GM18526 (cell line): Measurements from ENCODE around the gene COL23A1.

Experiments used
- POLR2A ChIP-seq: IDR thresholded peaks from 3 replicates; pipeline ENCODE4 v1.6.1; 2011; ENCODE audit not compliant: insufficient read length; ENCODE audit errors: extremely low read depth

Gene COL23A1

DNA sequence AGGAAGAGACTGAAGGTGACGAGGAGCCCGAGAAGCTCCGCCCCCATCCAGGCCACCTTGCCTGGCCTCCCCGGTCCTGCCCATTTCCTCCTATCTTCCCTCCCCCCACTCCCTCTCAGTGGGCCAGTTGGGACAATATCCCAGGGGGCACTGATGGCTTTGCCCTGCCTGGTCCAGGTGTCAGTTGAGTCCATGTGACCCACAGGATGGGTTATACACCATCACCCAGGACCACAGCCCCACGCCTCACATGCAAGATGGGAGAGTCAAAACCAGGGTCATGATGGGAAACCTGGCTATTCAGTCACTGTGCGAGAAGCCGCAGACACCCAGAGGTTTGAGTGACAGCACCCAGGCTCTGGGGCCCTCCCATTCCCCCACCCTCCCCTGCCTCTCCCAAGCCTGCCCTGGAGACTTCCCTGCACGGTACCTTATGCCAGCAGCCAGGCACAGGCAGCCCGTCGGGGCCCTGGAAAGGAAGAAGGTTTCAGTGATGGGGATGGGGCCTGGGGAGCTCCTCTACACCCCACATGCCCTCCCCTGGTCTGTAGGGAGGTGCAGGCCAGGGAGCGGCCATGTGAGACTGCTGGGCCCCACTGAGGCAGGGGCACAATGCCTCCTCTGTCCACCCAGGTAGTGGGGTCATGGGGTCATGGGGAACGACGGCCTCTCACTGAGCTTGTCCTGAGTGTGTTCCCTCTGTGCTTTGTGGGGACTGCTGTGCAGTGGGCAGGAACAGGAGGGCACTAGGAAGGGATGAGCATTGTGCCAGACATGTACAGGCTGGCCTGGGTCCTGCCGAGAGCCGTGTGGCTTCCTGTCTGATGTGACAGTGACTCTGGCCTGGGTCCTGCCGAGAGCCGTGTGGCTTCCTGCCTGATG lies 351.2 kb downstream of the COL23A1 start:
- no peak for TF ChIP-seq POLR2A

DNA sequence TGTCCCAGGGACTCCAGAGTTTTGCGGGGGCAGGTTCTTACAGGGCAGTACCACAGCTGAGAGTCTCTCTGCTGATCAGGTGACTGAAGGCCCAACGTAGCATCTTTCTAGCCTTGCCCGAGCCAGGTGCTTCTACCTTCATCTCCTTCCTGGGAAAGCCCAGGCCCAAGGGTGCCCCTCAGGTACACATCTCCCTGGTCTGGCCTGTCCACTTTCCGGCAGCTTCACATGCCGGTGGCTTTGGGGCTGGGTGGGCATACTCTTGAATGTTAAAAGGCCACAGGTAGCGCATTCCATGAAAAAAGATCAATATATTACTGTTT lies 351.9 kb downstream of the COL23A1 start:
- no peak for TF ChIP-seq POLR2A

- no peak for TF ChIP-seq POLR2A
Measured at GRCh38 chr5:178237431-178238312, 352.5 kb downstream of the COL23A1 start.

DNA sequence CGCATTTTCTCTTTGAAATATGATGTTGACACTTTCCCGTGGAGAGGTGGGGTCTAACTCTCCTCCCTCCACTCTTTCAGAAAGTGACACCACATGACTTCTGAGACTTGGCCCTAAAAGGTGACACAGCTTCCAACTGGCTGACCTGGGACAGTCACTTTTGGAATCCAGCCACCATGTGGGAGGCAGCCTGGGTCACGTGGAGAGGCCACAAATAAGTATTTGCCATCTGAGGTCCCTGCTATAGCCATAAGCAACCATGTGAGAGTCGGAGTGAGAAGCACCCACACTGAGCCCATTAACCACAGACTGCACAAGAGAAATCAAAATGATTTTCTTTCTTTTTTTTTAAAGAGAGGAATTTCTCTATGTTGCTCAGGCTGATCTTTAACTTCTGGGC lies 353.5 kb downstream of the COL23A1 start:
- no peak for TF ChIP-seq POLR2A

DNA sequence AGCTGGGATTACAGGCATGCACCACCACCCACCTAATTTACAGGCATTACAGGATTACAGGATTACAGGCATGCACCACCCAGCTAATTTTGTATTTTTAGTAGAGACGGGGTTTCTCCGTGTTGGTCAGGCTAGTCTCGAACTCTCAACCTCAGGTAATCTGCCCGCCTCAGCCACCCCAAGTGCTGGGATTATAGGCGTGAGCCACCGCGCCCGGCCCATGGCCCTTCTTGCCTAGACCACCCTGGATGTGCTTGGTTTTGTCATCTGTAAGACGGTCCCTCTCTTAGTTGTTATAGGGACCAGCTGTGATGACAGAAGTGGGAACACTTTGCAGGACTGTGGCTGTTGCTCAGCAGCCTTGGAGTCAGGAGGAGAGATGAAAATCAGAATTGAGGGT lies 354.1 kb downstream of the COL23A1 start:
- TF ChIP-seq POLR2A, result no peak

DNA sequence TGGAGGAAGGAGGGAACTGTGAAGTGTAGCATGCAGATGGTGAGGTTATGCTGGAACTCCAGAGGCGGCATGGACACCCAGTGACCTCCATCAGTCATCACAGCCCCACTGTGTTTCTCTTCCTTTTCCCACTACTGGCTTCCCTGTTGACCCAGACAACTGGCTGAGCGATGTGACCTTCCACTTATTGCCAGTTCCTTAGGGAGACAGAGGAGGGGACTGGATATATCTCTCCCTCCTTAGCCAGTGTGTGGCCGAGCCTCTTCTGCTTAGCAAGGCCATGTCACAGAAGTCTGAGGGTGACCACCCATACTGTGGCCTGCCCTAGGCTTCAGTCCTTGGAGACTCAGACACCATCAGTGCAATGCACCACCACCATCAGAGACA lies 354.6 kb downstream of the COL23A1 start:
- TF ChIP-seq POLR2A, result no peak

GRCh38 chr5:178234750-178235587 lies 355.2 kb downstream of the COL23A1 start:
- no peak for TF ChIP-seq POLR2A

DNA sequence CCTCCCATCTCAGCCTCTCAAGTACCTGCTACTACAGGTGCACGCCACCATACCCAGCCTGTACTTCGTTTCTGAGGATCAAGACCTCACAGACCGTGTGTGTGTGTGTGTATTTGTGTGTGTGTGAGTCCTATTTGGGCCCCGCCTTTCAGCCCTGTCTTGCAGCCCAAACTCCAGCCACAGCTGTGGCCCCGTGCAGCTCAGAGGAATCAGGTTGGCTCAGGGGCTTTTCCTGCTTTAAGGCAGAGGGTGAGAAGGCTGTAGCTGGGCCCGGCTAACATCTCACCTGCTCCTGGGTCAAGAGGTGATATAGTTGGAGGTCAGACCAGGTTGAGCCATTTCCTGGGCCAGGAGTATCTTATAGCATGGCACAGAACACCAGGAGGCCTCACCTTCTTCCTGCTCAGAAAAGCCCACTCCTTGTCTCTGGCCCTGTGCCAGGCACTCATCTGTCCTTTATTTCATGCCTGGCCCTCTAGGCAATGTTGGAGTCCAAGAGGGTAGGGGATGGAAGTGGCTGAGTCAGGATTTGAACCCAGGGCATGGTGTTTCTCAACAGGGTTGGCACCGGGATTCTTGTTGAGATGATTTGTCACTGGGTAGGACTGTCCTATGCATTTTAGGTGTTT lies 356.0 kb downstream of the COL23A1 start:
- TF ChIP-seq POLR2A, result no peak

DNA sequence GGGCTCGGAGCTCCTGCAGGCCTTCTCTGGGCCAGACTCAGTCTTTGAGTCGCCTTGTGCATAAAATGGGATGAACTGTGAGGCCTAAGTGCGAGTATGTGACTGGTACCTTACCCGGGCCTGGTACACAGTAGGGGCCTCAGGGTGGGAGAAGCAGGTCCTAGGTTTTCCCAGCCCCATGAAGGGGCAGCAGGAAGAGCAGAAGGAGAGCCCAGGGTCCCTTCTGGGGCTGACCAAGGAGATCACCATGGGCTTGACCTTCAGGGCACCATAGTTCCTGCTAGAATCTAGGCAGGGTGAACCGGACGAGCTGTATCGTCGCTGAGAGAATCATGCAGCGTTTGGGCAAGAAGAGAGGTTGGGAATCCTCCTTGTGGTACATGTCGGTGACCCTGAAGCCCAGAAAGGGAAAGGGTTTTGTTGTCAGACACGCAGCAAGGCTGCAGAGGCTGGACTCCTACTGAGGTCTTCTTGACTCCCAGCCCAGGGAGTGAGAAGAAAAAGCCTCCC lies 357.2 kb downstream of the COL23A1 start:
- no peak for TF ChIP-seq POLR2A

- peak; percentile 64 for TF ChIP-seq POLR2A
Measured at GRCh38 chr5:178232124-178232919, 357.9 kb downstream of the COL23A1 start, which contains the start of gene PHYKPL. Gene PHYKPL (minus strand): TSS chr5:178232802. CDS start chr5:178232550, 252 bp downstream.

DNA sequence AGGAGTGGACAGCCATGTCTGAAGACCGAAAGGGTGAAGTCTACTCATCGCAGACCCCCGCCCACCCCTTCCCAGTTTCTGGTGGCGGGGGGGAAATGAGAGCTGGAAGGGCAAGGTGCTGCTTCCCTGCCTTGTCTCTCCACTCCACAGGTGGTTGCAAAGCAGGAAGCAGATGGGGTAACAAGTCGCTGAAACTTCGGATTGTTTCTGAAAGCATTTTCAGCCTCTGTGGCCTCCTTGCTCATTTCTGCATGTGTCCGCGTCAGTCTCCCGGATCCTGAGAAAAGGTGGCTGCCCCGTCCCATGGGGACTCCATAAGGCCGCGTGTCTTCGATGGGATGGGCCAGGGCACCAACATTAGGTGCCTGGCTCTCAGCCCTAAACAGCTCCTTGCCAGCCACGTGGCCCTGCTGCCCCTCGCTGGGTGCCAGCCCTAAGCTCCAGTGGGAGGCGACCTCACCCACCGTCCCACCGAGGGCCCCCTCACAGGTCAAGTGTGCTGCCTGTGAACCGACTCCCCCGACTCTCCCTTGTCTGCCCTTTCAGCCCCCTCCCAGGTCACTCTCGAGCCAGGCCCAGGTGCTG lies 358.6 kb downstream of the COL23A1 start:
- no peak for TF ChIP-seq POLR2A

GRCh38 chr5:178230879-178231538 lies 359.2 kb downstream of the COL23A1 start:
- TF ChIP-seq POLR2A, result no peak

- TF ChIP-seq POLR2A, result no peak
Measured at GRCh38 chr5:178229861-178230260, 360.3 kb downstream of the COL23A1 start.

DNA sequence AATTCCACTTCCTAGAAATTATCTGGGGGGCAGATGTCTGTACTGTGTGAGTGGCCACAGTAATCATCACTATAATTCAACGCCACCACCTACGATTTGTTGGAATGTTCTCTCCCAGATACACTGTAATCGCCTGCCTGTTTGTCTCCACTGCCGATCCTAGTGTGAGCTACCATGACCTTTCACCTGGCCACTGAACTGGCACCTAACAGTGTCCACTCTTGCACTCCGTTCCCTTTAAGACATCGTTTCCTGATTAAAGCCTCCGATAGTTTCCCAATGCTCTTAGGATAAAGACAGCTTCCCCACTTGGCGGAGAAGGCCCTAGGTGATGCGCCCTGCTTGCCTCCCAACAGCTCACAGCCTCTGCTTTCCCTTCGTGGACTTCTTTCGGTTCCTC lies 361.6 kb downstream of the COL23A1 start:
- TF ChIP-seq POLR2A, result no peak
